ENCODE results near the gene FRAT2. TPM values are rescaled to one million over a fixed set of nuclear protein-coding genes. Genes with fewer than 3 reads are reported as not detected.

FRAT2 gene
- total RNA-seq, 1 donor from 2014 or later = 11.4 TPM

DNA sequence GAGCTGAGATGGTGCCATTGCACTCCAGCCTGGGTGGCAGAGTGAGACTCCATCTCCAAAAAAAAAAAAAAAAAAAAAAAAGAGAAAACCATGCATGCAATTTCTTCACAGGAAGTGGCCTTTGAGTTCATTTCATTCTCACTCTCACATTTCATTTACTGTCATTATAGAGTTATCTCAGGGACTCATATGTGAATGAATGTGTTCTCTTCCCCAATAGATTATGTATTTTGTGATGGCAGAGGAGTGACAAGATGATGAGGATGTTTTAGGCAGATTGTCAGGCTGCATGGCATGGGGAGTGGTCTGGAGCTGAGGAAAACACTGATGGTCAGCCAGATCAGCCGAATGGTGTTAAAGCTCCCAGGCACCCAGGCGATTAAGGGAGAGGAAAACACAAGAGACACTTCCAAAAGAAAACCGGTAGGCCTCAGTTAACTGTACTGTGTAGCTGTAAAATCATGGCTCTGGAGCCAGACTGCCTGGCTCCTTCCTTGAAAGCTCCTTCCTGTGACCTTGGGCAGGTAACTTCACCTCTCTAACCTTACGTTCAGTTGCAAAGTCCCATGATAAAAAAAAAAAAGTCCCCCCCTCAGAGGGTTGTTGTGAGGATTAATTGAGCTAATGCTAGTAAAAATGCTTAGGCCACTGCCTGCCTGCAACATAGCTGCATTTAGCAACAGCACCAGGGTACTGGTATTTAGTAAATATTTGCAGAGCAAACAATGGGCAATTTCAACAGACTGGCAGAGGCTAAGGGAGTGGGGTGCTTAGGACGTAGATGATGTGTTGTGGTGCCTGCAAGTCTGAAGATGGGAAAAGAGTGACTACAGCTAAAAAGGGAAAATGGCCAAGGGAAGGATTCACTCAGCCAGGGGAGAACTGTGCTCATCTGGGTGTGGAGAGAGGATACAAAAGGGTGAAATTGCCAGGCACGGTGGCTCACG, 6.9 kb downstream of the FRAT2 start:
- DNase-seq (ENCODE audit: low read depth) = no peak
- TF ChIP-seq CTCF (conservative IDR thresholded peaks at IDR 0.05; ENCODE audit: low read depth, low read length) = no peak
- H3K4me3 ChIP-seq (ENCODE audit: low read depth, low read length) = no peak overlapping the region

GRCh38 chr10:97325754-97326153, 8.8 kb downstream of the FRAT2 start:
- TF ChIP-seq CTCF (conservative IDR thresholded peaks at IDR 0.05; ENCODE audit: low read depth, low read length) = no peak
- H3K4me3 ChIP-seq (ENCODE audit: low read depth, low read length) = no peak overlapping the region
- no peak for DNase-seq (ENCODE audit: low read depth)

DNA sequence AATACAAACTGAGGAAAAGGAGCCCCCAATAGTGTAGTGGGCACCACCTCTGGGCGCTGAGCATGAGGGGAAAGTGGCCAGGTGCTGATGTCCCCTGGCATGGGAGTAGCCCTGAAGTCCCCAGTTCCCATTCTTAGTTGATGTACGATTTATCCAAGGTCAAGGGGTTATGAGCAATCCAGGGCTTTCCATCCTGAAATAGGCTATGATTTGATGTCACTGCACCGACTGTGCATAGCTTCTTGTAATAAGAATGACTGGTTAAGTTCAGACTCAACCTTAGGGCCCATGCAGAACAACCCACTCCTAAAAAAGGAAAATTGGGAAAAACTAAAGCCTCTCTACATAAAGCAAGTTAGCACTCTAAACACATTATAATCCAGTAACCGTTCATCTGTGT, 11.0 kb downstream of the FRAT2 start:
- no peak for DNase-seq (ENCODE audit: low read depth)
- no peak overlapping the region for H3K4me3 ChIP-seq (ENCODE audit: low read depth, low read length)

GRCh38 chr10:97321804-97322190, 12.7 kb downstream of the FRAT2 start:
- no peak overlapping the region for H3K4me3 ChIP-seq (ENCODE audit: low read depth, low read length)
- no peak for DNase-seq (ENCODE audit: low read depth)
- TF ChIP-seq CTCF (conservative IDR thresholded peaks at IDR 0.05; ENCODE audit: low read depth, low read length) = no peak

More for the DNA sequence above, 11.0 kb downstream of the FRAT2 start:
- no peak for TF ChIP-seq CTCF (conservative IDR thresholded peaks at IDR 0.05; ENCODE audit: low read depth, low read length)

GRCh38 chr10:97321032-97321803, 13.3 kb downstream of the FRAT2 start:
- peak overlapping the region; percentile 77 for H3K4me3 ChIP-seq (ENCODE audit: low read depth, low read length)

GRCh38 chr10:97320480-97321031, 14.0 kb downstream of the FRAT2 start:
- TF ChIP-seq CTCF (conservative IDR thresholded peaks at IDR 0.05; ENCODE audit: low read depth, low read length) = no peak
- H3K4me3 ChIP-seq (ENCODE audit: low read depth, low read length) = peak overlapping the region; percentile 77
- no peak for DNase-seq (ENCODE audit: low read depth)

More at GRCh38 chr10:97321032-97321803, 13.3 kb downstream of the FRAT2 start:
- TF ChIP-seq CTCF (conservative IDR thresholded peaks at IDR 0.05; ENCODE audit: low read depth, low read length) = no peak
- no peak for DNase-seq (ENCODE audit: low read depth)
